Activated CD4-positive, alpha-beta T cell treated with anti-CD3 and anti-CD28 coated beads for 36 hours (primary cell): ENCODE data around the gene GMPPB. TPM values are rescaled to one million over a fixed set of nuclear protein-coding genes. Genes with fewer than 3 reads are reported as not detected.

Source experiments
- ATAC-seq: fragments of 200-7000 bp; cut with Tn5 transposase; one replicate; pipeline ENCODE4 v1.10.0; 2021; ENCODE audit warnings: mild to moderate bottlenecking, moderate library complexity
- CTCF ChIA-PET: fragments of 350-600 bp; sonication (Branson Sonifier 250); formaldehyde crosslinking; loops from one replicate; lab custom pipeline; 2021; ENCODE audit warnings: antibody characterized with exemption; lab: Charles Lee
- POLR2A ChIA-PET: fragments of 350-600 bp; sonication (Branson Sonifier 250); formaldehyde crosslinking; loops from one replicate; lab custom pipeline; 2021; ENCODE audit warnings: antibody characterized with exemption, inconsistent platforms; lab: Charles Lee
- DNase-seq: peaks from one replicate; pipeline ENCODE4 v3.0.0-alpha.2; 2020
- H3K27ac Mint-ChIP-seq: one replicate; pipeline ENCODE4 v1.8.0; 2021; ENCODE audit warnings: mixed read lengths
- H3K27me3 Mint-ChIP-seq: one replicate; pipeline ENCODE4 v1.8.0; 2021; ENCODE audit warnings: mixed read lengths
- H3K36me3 Mint-ChIP-seq: one replicate; pipeline ENCODE4 v1.8.0; 2021; ENCODE audit warnings: low read depth, mixed read lengths
- H3K4me1 Mint-ChIP-seq: one replicate; pipeline ENCODE4 v1.8.0; 2021; ENCODE audit warnings: mixed read lengths
- H3K4me3 Mint-ChIP-seq: one replicate; pipeline ENCODE4 v1.8.0; 2021; ENCODE audit warnings: mild to moderate bottlenecking, moderate library complexity, mixed read lengths
- H3K9me3 Mint-ChIP-seq: one replicate; pipeline ENCODE4 v1.8.0; 2021; ENCODE audit warnings: low read depth, mixed read lengths
- intact Hi-C, 2 experiments: fragments of 100-400 bp; cut with DNase I in 1 of 2; cut with micrococcal nuclease in 1 of 2; formaldehyde crosslinking; loops; one replicate each; pipeline versions ENCODE4 v1.14.2 to v1.15.1; 2022 to 2024; cut with DNase I, micrococcal nuclease
- total RNA-seq, 2 experiments: library from RNA; stranded (reverse); gene quantifications; one replicate each; pipeline ENCODE4 v1.2.3, GENCODE V29; 2021

The GMPPB gene
- total RNA-seq, 2 experiments from 2014 or later = 21.0 to 32.1 TPM

DNA sequence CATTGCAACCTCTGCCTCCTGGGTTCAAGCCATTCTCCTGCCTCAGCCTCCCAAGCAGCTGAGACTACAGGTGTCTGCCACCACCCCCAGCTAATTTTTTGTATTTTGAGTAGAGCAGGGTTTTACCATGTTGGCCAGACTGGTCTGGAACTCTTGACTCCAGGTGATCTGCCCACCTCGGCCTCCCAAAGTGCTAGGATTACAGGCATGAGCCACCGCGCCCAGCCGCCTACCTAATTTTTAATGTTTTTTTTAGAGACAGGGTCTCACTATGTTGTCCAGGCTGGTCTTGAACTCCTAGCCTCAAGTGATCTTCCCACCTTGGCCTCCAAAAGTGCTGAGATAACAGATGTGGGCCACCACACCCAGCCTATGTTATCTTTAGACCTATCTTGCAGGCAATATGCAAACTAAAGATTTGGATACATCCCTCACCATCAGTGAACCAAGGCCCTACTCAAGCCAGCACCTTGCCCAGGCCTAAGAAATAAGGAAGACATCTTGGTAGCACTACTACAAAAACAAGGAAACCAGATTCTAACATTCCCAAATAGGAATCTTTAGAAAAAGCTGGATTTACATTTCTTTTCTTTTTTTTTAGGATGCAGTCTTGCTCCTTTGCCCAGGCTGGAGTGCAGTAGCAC, 6.3 kb upstream of the GMPPB start:
- Mint-ChIP-seq H3K9me3 (no peaks in the 10 kb centered on the region), H3K27ac (no peak overlapping the region), H3K27me3 (no peaks in the 10 kb centered on the region), H3K4me1 (no peaks in the 10 kb centered on the region), H3K4me3 (no peak overlapping the region), H3K36me3 (peaks cover 23% of the 10 kb centered on the region)
- POLR2A ChIA-PET = no interaction called here
- no peak for ATAC-seq
- intact Hi-C loops = loop anchor here (10.0 kb wide), 2 partner anchors 175 to 565 kb away; partner anchors contain the start of genes HYAL3 (in 1 of the 2), IFRD2 (in 1 of the 2), MST1R (in 1 of the 2) and NAA80 (in 1 of the 2)
- CTCF ChIA-PET = interaction anchor here (0.6 to 0.7 kb wide), 3 partner anchors 10 to 534 kb away, joined by 3 to 4 read pairs (median 3); no protein-coding TSS in a partner anchor
- no peak for DNase-seq

DNA sequence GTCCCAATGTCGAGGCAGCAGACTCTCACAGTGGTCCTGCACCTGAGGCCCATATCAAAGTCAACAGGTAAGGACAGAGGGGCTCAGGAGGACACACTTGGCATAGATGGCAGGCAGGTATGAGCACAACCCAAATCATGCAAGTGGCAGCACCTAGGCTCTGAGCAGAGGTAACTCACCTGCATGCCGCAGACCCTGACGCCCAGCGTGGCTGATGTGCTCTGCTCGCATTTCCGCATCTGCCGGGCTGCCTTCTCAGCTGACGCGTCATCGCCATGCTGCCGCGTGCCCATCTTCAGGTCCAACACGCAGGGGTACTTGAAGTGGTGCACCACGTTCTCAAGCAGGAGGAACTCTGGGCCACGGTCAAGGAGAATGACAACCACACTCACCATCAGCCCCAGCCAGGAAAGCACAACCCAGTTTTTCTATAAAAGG, 4.2 kb upstream of the GMPPB start:
- H3K4me3 Mint-ChIP-seq = no peak overlapping the region
- POLR2A ChIA-PET = no interaction called here
- H3K27me3 Mint-ChIP-seq = no peaks in the 10 kb centered on the region
- peaks cover 3% of the 10 kb centered on the region for H3K4me1 Mint-ChIP-seq
- no peak overlapping the region for H3K27ac Mint-ChIP-seq
- no peaks in the 10 kb centered on the region for H3K9me3 Mint-ChIP-seq
- CTCF ChIA-PET = interaction anchor here (0.6 kb wide), 1 partner anchor 12 kb away, joined by 3 read pairs; no protein-coding TSS in a partner anchor
- intact Hi-C loops = loop anchor here (10.0 kb wide), 2 partner anchors 177 to 567 kb away; partner anchors contain the start of genes HYAL3 (in 1 of the 2), IFRD2 (in 1 of the 2), MST1R (in 1 of the 2) and NAA80 (in 1 of the 2)
- H3K36me3 Mint-ChIP-seq = peaks cover 15% of the 10 kb centered on the region
- ATAC-seq = no peak
- no peak for DNase-seq

DNA sequence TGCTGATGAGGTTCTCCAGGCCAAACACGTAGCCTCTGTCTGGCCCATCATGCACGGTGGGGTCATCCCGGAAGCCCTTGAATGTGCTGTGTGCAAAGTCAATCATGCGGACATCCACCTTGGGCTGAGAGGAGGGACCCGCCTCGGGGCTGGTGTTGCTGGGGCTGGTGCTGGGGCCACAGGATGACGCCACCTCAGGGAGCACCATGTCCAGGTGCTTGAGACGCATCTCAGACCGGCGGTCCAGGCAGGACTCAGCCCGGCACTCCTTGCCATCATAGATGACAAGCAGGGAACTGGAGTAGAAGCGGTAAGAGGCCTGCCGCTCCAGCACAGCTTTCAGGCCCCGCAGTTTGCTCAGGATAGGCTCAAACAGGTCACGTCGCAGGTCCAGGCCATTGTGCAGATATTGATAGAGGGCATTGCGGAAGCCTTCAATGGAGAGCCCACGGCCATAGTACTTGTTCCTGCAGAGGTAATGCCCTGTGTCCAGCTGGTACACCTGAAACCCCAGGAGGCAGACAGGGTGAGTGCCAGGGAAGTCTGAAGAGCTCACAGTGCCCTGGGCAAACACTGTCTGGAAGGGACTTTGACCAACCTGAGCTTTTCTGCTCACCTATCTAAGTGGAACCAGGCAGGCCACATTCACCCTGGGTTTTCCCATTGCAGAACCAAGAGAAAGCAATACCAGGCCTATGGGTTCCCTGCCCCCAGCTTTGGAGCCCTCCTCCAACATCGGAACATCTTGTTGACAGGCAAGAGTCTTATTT, 3.6 kb upstream of the GMPPB start:
- H3K36me3 Mint-ChIP-seq = peaks cover 15% of the 10 kb centered on the region
- intact Hi-C loops = loop anchor here (10.0 kb wide), 2 partner anchors 177 to 567 kb away; partner anchors contain the start of genes HYAL3 (in 1 of the 2), IFRD2 (in 1 of the 2), MST1R (in 1 of the 2) and NAA80 (in 1 of the 2)
- ATAC-seq (no peak), DNase-seq (no peak)
- H3K4me1 Mint-ChIP-seq = peaks cover 8% of the 10 kb centered on the region
- CTCF ChIA-PET = interaction anchor here (0.6 kb wide), 1 partner anchor 13 kb away, joined by 3 read pairs; no protein-coding TSS in a partner anchor
- H3K9me3 Mint-ChIP-seq = no peaks in the 10 kb centered on the region
- no peak overlapping the region for H3K27ac Mint-ChIP-seq
- POLR2A ChIA-PET = no interaction called here
- H3K4me3 Mint-ChIP-seq = no peak overlapping the region
- H3K27me3 Mint-ChIP-seq = no peaks in the 10 kb centered on the region

DNA sequence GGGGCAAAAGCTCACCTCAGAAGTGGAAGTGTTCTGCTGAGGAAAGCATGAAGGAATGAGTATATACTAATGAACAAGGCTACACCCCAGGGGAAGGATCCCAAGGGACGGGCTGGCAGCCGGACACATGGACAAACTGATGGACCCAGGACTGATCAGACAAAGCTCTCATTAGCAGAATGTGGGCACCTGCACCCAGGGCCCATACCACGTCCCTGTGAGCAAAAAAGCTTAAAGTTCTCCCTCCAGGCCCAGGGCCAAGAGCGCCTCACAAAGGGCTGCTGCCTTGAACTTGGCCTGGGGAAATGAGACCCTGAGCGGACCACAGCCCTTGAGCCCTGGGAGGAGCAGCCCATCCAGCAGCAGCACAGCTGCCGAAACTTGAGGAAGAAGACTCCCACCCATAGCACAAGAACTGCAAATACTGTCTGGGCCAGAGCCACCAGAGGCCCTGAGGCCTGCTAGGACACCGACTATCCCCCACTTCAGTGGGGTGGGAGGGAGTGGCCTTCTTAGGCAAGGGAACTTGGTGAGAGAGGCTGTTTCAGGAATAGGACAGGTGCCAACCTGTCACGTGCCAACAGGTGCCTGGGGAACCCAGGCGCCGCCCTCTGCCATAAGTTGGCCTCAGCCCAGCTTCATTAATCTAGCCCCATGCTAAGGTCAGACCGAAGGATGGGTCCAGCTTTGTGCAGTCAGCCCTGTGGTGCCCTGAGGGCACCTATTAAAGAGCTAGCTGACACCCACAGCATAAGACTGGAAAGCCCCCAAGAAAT, 2.3 kb upstream of the GMPPB start:
- Mint-ChIP-seq H3K4me1 (peaks cover 9% of the 10 kb centered on the region), H3K27ac (no peak overlapping the region), H3K4me3 (no peak overlapping the region), H3K36me3 (peaks cover 17% of the 10 kb centered on the region), H3K27me3 (no peaks in the 10 kb centered on the region), H3K9me3 (no peaks in the 10 kb centered on the region)
- DNase-seq = no peak
- ChIA-PET POLR2A (no interaction called here), CTCF (interaction anchor here (1.2 kb wide), 1 partner anchor 77 kb away, joined by 4 read pairs; the partner anchor contains the start of gene INKA1)
- intact Hi-C loops = loop anchor here (10.0 kb wide), 2 partner anchors 179 to 569 kb away; partner anchors contain the start of genes HYAL3 (in 1 of the 2), IFRD2 (in 1 of the 2), MST1R (in 1 of the 2) and NAA80 (in 1 of the 2)
- no peak for ATAC-seq

DNA sequence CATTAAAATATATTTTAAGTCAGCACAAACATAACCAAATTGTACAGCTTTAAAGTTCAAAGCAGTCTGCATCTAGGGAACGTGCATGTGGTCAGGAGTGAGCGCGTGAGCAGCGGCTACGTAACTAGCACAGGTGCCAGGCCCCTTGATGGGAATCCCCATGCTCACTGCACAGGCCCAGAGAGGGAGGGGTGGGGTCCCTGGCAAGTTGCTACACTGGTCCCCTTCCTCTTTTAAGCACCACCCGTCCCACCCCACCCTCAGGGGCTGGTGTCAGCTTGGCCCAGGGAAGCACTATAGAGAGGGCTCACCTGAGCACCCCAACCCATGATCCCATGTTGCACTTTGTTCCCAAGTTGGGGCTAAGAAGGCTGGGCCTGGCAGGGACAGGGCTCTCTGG, 835 bp upstream of the GMPPB start:
- peak overlapping the region; percentile 92 for H3K4me3 Mint-ChIP-seq
- peak overlapping the region; percentile 96 for H3K27ac Mint-ChIP-seq
- H3K27me3 Mint-ChIP-seq = no peaks in the 10 kb centered on the region
- peaks cover 18% of the 10 kb centered on the region for H3K4me1 Mint-ChIP-seq
- peaks cover 17% of the 10 kb centered on the region for H3K36me3 Mint-ChIP-seq
- CTCF ChIA-PET = interaction anchor here (0.7 kb wide), 1 partner anchor 858 kb away, joined by 4 read pairs; no protein-coding TSS in a partner anchor
- peak; percentile 59 for DNase-seq
- ATAC-seq = no peak
- intact Hi-C loops = loop anchor here (1.0 to 10.0 kb wide), 10 partner anchors 62 to 1007 kb away; partner anchors contain the start of genes MST1R (in 2 of the 2), DAG1 (in 1 of the 2), GNAI2 (in 1 of the 2) and HYAL3 (in 1 of the 2)
- POLR2A ChIA-PET = interaction anchor here (0.8 to 1.7 kb wide), 2 partner anchors 23 to 482 kb away, joined by 4 to 5 read pairs; no protein-coding TSS in a partner anchor
- no peaks in the 10 kb centered on the region for H3K9me3 Mint-ChIP-seq

DNA sequence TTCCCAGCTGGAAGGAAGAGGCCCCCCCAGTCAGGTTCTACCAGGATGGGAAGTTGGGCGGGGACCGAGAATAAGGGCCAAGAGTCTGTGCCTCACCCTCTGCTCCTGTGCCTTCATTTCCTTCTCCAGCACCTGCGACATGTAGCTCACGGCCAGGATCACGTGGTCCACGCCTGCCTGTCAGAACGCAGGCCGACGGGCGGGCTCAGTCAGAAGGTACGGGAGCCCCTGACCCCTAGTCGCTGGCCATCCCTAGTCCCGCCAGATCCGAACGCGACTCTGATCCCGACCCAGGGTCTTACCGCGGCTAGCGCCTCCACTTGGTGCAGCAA, 489 bp downstream of the GMPPB start:
- Mint-ChIP-seq H3K4me3 (peak overlapping the region; percentile 92), H3K27ac (peak overlapping the region; percentile 86), H3K4me1 (peaks cover 27% of the 10 kb centered on the region), H3K27me3 (no peaks in the 10 kb centered on the region), H3K36me3 (peaks cover 16% of the 10 kb centered on the region), H3K9me3 (no peaks in the 10 kb centered on the region)
- peak; percentile 82 for DNase-seq
- ChIA-PET CTCF (interaction anchor here (0.6 to 1.5 kb wide), 3 partner anchors 79 to 664 kb away, joined by 3 to 5 read pairs (median 4); partner anchors contain the start of gene BSN), POLR2A (interaction anchor here (0.6 to 1.7 kb wide), 3 partner anchors 22 to 280 kb away, joined by 4 to 5 read pairs (median 4); partner anchors contain the start of gene UBA7)
- ATAC-seq = peak; percentile 26
- intact Hi-C loops = loop anchor here (1.0 to 10.0 kb wide), 8 partner anchors 34 to 1006 kb away; partner anchors contain the start of genes MST1R (in 2 of the 2), GNAI2 (in 1 of the 2), HYAL3 (in 1 of the 2) and IFRD2 (in 1 of the 2)

DNA sequence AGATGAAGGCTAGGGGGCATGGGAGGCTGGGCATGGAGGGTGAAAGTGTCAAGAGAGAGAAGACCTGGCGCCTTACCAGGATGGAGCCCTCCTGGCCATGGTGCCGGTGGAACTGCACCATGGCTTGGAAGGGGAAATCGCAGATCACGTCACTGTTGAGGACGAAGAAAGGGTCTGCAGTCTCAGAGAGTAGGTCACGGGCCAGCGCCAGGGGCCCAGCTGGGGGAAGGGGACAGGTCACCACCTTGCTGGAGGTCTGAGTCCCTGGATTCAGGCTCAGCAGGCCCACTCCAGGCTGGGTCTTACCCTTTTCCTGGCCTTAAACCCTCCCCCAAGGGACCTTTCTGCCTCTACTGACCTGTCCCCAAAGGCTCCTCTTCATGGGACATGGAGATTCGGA, 855 bp downstream of the GMPPB start:
- ChIA-PET POLR2A (interaction anchor here (1.7 kb wide), 1 partner anchor 22 kb away, joined by 4 read pairs; no protein-coding TSS in a partner anchor), CTCF (interaction anchor here (0.6 to 1.5 kb wide), 3 partner anchors 79 to 665 kb away, joined by 3 to 5 read pairs (median 4); partner anchors contain the start of gene BSN)
- ATAC-seq = no peak
- no peaks in the 10 kb centered on the region for H3K27me3 Mint-ChIP-seq
- H3K27ac Mint-ChIP-seq = peak overlapping the region; percentile 86
- H3K9me3 Mint-ChIP-seq = no peaks in the 10 kb centered on the region
- peaks cover 16% of the 10 kb centered on the region for H3K36me3 Mint-ChIP-seq
- intact Hi-C loops = loop anchor here (1.0 to 10.0 kb wide), 8 partner anchors 34 to 1006 kb away; partner anchors contain the start of genes MST1R (in 2 of the 2), GNAI2 (in 1 of the 2), HYAL3 (in 1 of the 2) and IFRD2 (in 1 of the 2)
- H3K4me3 Mint-ChIP-seq = peak overlapping the region; percentile 92
- H3K4me1 Mint-ChIP-seq = peaks cover 27% of the 10 kb centered on the region
- DNase-seq = no peak

DNA sequence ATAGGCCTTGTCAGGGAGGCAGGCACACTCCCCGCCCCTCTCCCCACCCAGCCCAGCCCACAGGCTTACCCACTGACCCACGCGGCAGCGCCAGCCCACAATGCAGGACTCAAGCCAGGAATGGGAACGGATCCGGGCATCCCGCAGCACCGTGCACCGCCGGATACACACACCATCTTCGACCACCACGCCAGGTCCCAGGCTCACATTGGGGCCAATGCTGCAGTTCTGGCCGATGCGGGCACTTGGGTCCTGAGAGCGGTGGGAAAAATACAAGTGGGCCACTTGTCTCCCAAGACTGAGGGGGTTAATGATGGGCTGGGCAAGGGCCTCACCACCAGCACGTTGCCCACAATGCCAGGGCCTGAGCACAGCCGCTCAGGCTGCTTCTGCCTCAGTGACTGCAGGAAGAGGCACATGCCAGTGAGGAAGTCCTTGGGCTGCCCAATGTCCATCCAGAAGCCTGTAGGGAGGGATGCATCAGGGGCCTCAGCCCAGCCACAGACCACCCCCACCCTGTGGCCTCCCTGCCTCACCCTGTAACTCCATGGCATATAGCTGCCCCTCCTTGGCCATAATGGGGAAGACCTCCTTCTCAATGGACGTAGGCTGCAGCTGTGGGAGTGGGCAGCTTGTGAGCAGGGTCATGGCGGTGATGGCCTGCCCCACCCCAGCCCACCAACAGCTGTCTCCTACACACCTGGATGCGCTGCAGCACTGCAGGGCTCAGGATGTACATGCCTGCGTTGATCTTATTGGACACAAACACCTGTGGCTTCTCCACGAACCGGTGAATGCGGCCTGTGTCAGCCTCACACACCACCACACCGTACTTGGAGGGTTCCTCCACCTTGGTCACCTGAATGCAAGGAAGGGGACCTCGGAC, 1.6 kb downstream of the GMPPB start:
- DNase-seq (no peak), ATAC-seq (no peak)
- Mint-ChIP-seq H3K4me3 (peak overlapping the region; percentile 92), H3K36me3 (peaks cover 16% of the 10 kb centered on the region), H3K27me3 (no peaks in the 10 kb centered on the region), H3K9me3 (no peaks in the 10 kb centered on the region), H3K4me1 (peaks cover 27% of the 10 kb centered on the region), H3K27ac (peak overlapping the region; percentile 86)
- ChIA-PET POLR2A (no interaction called here), CTCF (interaction anchor here (1.5 kb wide), 1 partner anchor 80 kb away, joined by 4 read pairs; no protein-coding TSS in a partner anchor)
- intact Hi-C loops = loop anchor here (5.0 to 10.0 kb wide), 5 partner anchors 180 to 1005 kb away; partner anchors contain the start of genes MST1R (in 2 of the 2), GNAI2 (in 1 of the 2), HYAL3 (in 1 of the 2) and IFRD2 (in 1 of the 2)

DNA sequence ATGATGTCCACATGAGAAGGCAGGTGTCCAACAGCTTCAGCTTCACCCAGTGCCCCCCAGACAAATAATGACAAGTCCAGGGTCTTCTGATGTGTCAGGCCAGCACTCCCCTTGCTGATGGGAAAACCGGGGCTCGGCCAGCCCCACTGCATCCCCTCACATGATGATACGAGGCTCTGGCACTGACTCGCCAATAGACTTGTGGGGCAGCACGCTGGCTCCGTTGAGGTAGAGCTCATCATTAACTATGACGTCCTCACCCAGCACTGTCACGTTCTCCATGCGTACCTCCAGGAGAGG, 2.2 kb downstream of the GMPPB start:
- H3K9me3 Mint-ChIP-seq = no peaks in the 10 kb centered on the region
- H3K27ac Mint-ChIP-seq = no peak overlapping the region
- H3K4me1 Mint-ChIP-seq = peaks cover 27% of the 10 kb centered on the region
- intact Hi-C loops = loop anchor here (5.0 to 10.0 kb wide), 5 partner anchors 181 to 1004 kb away; partner anchors contain the start of genes MST1R (in 2 of the 2), GNAI2 (in 1 of the 2), HYAL3 (in 1 of the 2) and IFRD2 (in 1 of the 2)
- ATAC-seq (no peak), DNase-seq (no peak)
- peaks cover 16% of the 10 kb centered on the region for H3K36me3 Mint-ChIP-seq
- CTCF ChIA-PET = interaction anchor here (1.0 kb wide), 1 partner anchor 9 kb away, joined by 3 read pairs; no protein-coding TSS in a partner anchor
- no peaks in the 10 kb centered on the region for H3K27me3 Mint-ChIP-seq
- H3K4me3 Mint-ChIP-seq = no peak overlapping the region
- POLR2A ChIA-PET = no interaction called here
